Activated CD8-positive, alpha-beta memory T cell treated with anti-CD3 and anti-CD28 coated beads, Interleukin-2, amount 50 U/mL, for 24 hours (primary cell): Measurements from ENCODE around the gene RAG2.

Experiments used
- DNase-seq: peaks from one replicate; pipeline ENCODE4 v3.0.0-alpha.2; 2020; ENCODE audit errors: extremely low read depth

The RAG2 gene

DNA sequence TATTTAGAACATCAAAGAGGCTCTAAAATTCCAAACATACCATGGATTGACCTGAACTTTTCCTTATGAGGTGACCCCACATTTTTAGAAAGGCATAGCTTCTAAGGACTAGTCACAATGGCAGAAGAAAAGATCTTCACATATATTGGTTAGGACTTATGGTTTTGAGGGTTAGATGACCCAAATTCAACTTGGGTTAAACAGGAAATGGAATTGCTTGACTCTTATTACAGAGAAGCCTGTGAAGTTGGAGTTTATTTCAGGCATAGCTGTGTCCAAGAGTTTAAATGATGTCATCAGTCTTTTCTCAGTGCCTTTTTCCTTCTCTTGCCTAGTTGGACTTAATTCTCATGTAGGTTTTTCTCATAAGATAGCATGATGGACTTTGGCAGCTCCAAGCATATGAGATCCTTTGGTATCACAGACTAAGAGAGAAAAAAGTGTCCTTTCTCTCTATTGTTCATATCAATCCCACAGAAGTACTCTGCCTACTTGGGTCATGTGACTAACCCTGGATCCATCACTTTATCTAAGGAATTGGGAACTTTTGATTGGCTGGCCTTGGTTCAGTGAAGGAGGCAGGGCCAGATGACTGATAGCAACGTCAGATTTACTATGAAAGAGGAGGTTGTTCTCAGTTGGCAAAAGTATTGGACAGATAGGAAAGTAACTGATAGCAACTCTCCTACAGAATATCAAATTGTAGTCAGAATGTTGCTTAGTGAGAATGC, 47.5 kb downstream of the RAG2 start:
- DNase-seq = no peak
